NCI-H2227 treated with DMSO at 0.1 percent for 48 hours (cell line): ENCODE data around the gene C17orf78.
A peak's percentile ranks its signal among the peaks of the same experiment; 100 is the strongest.
"Not testable (repeated sequence)": the region's sequence is repeated elsewhere in the genome, so short reads cannot be mapped to it uniquely, and the experiment has no call there.

Experiments
- DNase-seq: peaks from one replicate; lab custom pipeline; 2025; lab: John Stamatoyannopoulos, UW

Gene C17orf78

GRCh38 chr17:37375706-37376105 lies at the start of gene C17orf78:
Gene C17orf78, plus strand, starts transcription at chr17:37375985. Its CDS starts 108 bp downstream, at chr17:37376093.
- DNase-seq = no peak

- no peak for DNase-seq
Observed at GRCh38 chr17:37327341-37328090, 48.3 kb upstream of the C17orf78 start.

GRCh38 chr17:37338847-37339246 lies 36.9 kb upstream of the C17orf78 start:
- no peak for DNase-seq

GRCh38 chr17:37339321-37339720 lies 36.5 kb upstream of the C17orf78 start:
- DNase-seq = no peak

- no peak for DNase-seq
Observed at GRCh38 chr17:37340804-37341203, 35.0 kb upstream of the C17orf78 start.

- no peak for DNase-seq
Observed at GRCh38 chr17:37342589-37342988, 33.2 kb upstream of the C17orf78 start.

GRCh38 chr17:37344519-37344918 lies 31.3 kb upstream of the C17orf78 start:
- no peak for DNase-seq

GRCh38 chr17:37346863-37347402 lies 28.9 kb upstream of the C17orf78 start:
- DNase-seq = not testable (repeated sequence)

- DNase-seq = not testable (repeated sequence)
Observed at GRCh38 chr17:37356796-37357569, 18.8 kb upstream of the C17orf78 start.

- DNase-seq = peak; percentile 64
Observed at GRCh38 chr17:37358098-37358829, 17.5 kb upstream of the C17orf78 start.

GRCh38 chr17:37358830-37359681 lies 16.7 kb upstream of the C17orf78 start:
- DNase-seq = peak; percentile 88

- DNase-seq = peak; percentile 48
Observed at GRCh38 chr17:37359682-37360188, 16.1 kb upstream of the C17orf78 start.

GRCh38 chr17:37360632-37361031 lies 15.2 kb upstream of the C17orf78 start:
- no peak for DNase-seq

GRCh38 chr17:37361543-37361942 lies 14.2 kb upstream of the C17orf78 start:
- DNase-seq = no peak

GRCh38 chr17:37365589-37365988 lies 10.2 kb upstream of the C17orf78 start:
- DNase-seq = no peak

- DNase-seq = no peak
Observed at GRCh38 chr17:37368577-37368976, 7.2 kb upstream of the C17orf78 start.

GRCh38 chr17:37373530-37374159 lies 2.1 kb upstream of the C17orf78 start:
- peak; percentile 78 for DNase-seq

GRCh38 chr17:37382056-37382455 lies 6.3 kb downstream of the C17orf78 start:
- DNase-seq = no peak

GRCh38 chr17:37384560-37385149 lies 8.9 kb downstream of the C17orf78 start:
- DNase-seq = no peak

GRCh38 chr17:37385474-37385990 lies 9.7 kb downstream of the C17orf78 start:
- no peak for DNase-seq
